ENCODE data around the gene CFP. TPM values are rescaled to one million over a fixed set of nuclear protein-coding genes. Genes with fewer than 3 reads are reported as not detected.
"Not testable (repeated sequence)": the region's sequence is repeated elsewhere in the genome, so short reads cannot be mapped to it uniquely, and the experiment has no call there.

CFP gene
- polyA plus RNA-seq, 3 donors: 1.5 to 3.0 (median 1.8) TPM

DNA sequence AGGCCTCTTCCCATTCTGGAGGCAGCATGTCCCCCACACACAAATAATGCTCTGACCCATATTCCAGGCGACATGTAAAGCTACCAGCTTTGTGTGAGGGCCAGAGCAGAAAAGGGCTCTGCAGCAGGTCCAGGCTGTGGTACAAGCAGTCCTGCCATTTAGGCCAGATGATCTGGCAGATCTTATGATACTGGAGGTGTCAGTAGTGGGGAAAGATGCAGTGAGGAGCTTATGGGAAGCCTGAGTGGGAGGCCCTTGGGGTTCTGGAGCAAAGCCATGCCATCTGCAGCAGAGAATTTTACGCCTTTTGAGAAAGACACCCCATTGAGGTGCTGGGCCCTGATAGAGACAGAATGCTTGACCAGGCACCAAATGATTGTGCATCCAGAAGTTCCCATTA is 17.8 kb downstream of the CFP start:
- no peak for DNase-seq (ENCODE audit: extremely low read depth in 1 of 11, low read depth in 9 of 11, low spot score in 4 of 11)

DNA sequence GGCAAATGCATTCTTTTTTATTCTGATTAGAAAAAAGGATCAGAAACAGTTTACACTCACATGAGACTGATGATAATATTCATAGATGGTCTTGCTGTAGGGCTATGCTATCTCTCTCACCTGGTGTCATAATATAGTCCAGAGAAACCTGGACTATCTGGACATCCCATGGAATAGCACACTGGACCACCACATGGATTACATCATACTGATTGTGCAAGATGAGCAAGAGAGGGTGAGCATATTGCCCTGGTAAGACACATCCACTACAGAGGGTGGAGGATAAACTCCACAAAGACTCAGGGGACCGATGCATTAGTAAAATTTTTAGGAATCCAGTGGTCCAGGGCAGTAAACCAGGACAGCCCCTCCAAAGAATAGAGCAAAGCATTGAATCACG is 18.2 kb downstream of the CFP start:
- no peak for DNase-seq (ENCODE audit: extremely low read depth in 1 of 11, low read depth in 9 of 11, low spot score in 4 of 11)

DNA sequence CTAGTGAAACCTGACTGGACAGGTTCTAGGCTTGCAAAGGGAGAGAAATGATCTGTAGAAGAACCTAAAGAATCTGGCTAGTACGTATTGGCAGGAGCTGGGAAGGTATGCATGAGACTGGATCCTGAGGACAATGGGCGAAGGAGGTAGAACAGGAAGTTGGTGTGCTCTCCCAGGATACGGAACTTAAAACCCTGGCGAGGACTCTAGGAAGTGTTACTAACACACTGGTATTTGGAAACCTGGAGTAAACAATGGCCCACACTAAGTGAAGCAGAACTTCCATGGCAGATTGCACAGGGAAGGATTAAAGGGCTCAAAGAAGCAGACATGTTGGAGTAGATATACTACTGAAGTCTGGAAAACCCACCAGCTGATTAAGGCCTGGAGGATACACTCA is 19.2 kb downstream of the CFP start:
- DNase-seq (ENCODE audit: extremely low read depth in 1 of 11, low read depth in 9 of 11, low spot score in 4 of 11): no peak

DNA sequence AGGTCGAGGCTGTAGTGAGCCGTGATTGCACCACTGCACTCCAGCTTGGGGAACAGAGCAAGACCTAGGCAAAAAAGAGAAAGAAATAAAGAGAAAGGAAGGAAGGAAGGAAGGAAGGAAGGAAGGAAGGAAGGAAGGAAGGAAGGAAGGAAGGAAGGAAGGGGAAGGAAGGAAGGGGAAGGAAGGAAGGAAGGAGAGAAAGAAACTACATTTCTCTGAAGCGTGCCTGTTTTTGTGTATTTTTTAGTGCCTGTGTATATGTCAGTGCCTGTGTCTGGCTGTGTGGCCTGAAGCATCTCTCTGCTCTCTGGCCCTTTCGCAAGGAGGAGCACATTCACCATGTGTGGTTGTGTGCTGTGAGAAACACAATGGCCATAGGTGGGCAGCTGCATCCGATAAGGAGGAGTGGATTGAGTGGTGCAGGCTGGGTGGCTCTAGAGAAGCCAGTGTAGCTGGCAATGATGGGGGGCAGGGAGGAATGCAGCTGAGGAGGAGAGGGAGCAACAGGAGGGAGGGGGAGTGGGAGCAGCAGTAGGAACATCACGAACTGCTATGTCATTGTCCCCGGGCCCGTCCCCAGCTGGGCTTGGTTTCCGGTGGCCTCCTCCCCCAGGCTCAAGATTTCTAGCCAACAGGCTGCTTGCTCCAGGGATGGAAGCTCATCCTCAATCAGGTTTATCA is 21.5 kb downstream of the CFP start:
- DNase-seq (ENCODE audit: extremely low read depth in 1 of 11, low read depth in 9 of 11, low spot score in 4 of 11): peak in 2 of 11 donors; percentile 14 to 20

DNA sequence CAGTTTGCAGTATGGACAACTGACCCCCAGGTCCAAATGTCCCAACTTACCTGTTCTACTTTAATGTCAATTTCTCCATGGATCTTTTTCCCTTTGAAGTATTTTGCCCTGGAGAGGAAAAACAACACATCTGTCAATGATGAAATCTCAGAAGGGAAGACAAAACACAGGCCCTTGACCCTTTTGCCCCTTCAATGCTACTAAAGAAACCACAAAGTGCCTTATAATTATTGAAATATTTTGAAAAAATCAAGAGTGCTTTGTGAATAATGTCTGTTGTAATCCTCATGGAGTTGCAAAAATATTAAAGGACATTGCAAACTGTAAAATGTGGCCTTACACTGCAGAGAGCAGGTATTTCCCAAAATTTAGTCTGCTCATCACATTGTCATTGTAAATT is 22.6 kb downstream of the CFP start:
- DNase-seq (ENCODE audit: extremely low read depth in 1 of 11, low read depth in 9 of 11, low spot score in 4 of 11): no peak

DNA sequence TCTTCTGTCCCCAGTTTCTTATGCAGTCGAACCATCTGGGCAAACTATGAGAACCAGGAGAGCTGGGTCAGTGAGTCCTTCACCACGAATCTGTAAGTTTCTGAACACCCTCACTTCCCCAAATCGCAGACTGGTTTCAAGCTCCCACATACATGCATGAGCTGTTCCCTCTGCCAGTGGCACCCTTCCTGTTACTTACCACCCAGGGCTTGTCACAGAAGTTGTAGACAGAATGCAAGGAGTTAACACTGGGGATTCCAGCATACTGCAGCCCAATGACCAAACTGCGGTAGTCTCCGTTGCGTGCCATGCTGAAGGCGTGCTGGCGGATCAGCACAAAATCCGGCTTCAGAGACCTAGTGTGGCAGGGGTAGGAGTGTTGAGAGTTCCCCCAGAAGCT is 24.7 kb downstream of the CFP start:
- no peak for DNase-seq (ENCODE audit: extremely low read depth in 1 of 11, low read depth in 9 of 11, low spot score in 4 of 11)

DNA sequence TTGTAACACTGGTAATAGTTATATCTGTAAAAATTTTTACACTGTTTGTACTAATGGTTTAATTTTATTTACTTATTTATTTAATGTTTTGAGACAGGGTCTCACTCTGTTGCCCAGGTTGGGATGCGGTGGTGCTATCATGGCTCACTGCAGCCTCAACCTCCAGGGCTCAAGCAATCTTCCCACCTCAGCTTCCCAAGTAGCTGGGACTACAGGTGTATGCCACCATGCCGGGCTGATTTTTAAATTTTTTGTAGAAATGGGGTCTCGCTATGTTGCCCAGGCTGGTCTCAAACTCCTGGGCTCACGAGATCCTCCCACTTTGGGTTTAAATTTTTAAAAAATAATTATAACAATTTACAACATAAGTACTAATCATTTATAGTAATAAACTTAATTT is 26.6 kb downstream of the CFP start:
- not testable (repeated sequence) for DNase-seq (ENCODE audit: extremely low read depth in 1 of 11, low read depth in 9 of 11, low spot score in 4 of 11)

DNA sequence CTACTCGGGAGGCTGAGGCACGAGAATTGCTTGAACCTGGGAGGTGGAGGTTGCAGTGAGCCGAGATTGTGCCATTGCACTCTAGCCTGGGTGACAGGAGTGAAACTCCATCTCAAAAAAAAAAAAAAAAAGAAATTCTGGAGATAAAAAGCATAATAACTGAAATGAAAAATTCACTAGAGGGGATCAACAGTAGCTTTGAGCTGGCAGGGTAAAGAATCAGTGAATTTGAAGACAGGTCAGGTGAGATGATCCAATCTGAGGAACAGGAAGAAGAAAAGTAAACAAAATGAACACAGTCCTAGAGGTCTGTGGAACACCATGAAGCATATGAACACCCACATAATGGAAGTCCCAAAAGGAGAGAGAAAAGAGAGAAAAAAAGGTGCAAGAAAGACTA is 32.5 kb downstream of the CFP start:
- no peak for DNase-seq (ENCODE audit: extremely low read depth in 1 of 11, low read depth in 9 of 11, low spot score in 4 of 11)

DNA sequence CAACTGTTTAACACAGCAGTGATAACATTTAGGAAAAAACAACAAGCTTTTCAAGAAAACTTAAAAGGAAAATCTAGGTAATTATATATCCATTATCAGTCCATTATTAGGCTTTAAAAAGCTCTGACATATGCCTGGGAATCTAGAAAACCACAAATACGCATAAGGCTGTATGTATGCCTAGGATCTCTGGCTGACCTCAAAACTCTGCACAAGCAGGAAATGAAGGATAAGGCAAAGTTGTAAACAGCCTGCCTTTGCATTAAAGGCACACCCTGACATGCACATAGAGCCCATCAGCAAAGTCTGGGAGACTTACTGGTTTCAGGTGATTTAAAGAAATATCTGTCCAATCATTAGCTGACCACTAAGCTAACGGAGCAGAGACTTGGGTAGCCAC is 33.5 kb downstream of the CFP start:
- DNase-seq (ENCODE audit: extremely low read depth in 1 of 11, low read depth in 9 of 11, low spot score in 4 of 11): no peak

DNA sequence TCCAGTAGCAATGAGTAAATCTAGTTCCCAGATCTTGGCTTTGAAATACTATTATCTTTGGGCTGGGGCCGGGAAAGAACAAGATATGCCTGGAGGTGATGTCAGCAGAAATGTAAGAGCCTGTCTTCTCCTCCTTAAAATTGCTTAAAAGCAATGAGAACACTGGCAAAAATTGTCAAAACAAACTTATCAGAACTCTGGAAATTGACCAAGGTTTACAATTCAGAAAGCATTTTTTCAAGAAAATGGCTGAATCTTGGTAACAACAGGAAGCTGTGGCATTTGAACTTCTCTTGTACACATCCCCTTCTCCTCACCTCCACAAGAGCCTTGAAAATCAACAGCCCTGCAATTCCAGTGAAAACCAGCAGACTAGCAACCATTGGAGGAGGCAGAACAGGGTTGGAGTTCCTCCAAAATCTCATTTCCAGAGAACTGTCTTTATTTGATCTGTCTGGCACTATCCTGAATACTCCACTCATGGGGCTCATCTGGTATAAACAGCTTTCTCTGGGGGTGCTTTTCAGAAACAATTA is 33.9 kb downstream of the CFP start:
- no peak for DNase-seq (ENCODE audit: extremely low read depth in 1 of 11, low read depth in 9 of 11, low spot score in 4 of 11)

DNA sequence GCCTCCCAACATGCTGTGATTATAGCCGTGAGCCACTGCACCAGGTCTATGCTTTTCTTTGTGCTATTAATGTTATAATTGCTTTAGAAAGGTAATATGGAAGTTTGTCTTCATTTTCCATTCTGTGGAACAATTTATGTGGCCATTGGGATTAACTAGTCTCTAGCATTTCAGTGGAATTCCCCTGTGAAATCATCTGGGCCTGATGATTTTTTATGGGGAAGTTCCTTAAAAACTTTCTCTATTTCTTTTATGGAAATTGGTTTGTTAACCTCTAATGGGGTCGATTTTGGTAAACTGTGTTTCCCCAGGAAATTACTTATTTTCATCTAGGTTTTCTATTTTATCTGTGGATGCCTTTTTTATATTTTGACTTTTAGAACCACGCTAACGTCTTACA is 36.2 kb downstream of the CFP start:
- no peak for DNase-seq (ENCODE audit: extremely low read depth in 1 of 11, low read depth in 9 of 11, low spot score in 4 of 11)

DNA sequence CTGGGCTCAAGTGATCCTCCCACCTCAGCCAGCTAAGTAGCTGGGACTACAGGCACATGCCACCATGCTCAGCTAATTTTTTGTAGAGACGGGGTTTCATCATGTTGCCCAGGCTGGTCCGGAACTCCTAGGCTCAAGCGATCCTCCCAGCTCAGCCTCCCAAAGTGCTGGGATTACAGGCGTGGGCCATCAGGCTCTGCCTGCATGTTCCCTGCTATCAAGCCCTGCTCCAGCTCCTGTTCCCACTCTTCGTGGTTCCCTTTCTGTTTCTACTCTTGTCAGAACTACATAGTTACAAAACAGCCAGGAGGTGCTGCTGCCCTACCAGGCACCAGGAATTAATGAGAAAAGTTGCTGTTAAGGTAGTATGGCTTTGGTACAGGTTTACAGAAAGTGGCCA is 38.7 kb downstream of the CFP start:
- DNase-seq (ENCODE audit: extremely low read depth in 1 of 11, low read depth in 9 of 11, low spot score in 4 of 11): no peak

DNA sequence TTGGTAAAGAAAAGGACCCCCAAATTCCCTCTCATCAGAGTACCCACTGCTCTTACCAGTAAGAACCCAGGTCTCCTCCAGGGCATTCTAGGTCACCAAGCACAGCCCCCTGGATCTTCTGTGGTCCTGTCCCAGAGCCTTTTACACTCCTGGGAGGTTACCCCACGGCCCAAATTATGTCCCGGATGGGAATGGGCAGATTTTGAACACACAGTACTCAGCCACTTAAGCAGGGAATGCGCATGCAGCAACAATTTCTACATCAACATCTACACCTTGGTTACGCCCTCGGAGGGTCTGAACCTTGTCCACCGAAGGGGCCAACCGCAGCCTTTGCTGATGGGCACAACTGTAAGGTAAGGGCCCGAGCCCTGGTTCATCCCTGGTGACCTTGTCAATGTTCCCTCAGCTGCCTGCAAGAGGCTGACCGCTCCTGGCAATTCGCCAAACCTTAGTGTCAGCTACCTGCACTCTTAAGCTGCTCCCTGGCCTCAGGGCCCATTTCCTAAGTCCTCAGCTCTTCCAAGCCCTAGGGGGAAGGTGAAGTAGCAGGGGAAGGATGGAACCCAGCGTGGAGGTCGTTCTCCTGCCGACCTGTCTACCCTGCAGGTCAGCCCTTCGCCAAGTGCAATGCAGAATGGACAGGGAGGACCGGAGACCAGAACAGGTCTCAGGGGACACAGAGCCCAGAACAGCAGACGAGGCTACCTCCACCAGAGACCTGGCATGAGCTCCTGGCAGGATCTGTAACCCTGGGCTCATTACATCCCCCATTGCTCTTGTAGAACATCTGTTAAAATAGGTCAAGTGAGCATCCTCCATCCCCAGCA is 41.6 kb downstream of the CFP start:
- DNase-seq (ENCODE audit: extremely low read depth in 1 of 11, low read depth in 9 of 11, low spot score in 4 of 11): no peak

DNA sequence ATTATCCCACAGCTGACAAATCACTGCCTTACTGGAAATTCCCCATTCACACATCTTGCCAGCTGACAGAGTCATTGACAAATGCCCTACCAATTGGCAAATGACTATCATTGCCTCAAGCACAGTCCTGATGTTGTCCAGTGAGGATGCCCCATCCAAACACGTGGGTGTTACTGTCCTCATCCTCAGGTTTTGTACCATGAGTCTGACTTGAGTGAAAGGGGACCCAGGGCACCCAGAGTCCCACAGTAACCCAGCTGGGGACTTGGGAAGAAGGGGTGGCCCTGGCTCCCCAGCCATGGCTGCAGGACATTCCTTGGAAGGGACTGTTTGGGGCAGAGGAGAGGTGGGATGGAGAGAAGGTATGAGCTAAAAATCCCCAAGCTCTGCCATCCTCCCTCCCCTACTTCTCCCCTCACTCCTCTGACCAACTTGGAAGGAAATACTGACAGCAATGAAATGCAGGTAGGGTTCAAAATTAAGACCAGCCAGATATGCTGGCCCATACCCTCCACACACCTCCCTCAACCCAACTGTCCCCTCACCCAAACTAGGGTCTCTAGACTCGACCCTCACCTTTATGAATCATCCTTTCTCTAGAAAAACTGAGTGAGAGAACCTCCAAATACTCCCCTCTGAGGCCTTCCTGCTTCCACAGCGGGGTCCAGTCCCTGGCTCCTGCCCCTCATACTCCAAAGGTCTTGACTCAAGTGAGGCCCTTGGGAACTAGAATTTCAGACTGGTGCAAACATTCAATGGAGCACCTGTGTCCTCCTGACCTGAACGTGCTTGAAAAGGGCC is 42.4 kb downstream of the CFP start:
- no peak for DNase-seq (ENCODE audit: extremely low read depth in 1 of 11, low read depth in 9 of 11, low spot score in 4 of 11)

DNA sequence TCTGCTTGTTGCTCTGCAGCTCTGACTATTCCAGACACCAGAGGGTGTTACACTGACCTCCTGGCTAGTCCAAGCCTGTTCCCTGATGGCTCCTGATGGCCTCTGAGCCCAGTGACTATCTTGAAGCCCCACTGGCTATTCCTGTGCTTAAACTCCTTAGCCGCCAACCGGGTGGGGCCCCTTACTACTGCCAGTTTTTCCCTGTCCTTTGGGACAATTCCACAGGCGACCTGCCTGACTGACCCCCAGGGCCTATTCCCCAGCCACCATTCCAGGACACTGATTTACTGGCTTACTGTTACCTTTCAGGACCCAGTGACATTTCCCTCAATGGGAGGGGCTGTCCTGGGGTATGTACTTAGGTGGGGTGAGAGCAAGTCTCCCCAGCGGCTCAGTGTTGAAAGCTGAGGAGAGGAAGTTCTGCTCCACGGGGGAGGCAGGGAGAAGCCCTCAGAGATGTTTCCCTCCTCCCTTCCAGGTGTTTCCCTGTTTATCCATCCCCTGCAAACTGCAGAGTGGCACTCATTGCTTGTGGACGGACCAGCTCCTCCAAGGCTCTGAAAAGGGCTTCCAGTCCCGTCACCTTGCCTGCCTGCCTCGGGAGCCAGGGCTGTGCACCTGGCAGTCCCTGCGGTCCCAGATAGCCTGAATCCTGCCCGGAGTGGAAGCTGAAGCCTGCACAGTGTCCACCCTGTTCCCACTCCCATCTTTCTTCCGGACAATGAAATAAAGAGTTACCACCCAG is 43.5 kb downstream of the CFP start:
- DNase-seq (ENCODE audit: extremely low read depth in 1 of 11, low read depth in 9 of 11, low spot score in 4 of 11): no peak

DNA sequence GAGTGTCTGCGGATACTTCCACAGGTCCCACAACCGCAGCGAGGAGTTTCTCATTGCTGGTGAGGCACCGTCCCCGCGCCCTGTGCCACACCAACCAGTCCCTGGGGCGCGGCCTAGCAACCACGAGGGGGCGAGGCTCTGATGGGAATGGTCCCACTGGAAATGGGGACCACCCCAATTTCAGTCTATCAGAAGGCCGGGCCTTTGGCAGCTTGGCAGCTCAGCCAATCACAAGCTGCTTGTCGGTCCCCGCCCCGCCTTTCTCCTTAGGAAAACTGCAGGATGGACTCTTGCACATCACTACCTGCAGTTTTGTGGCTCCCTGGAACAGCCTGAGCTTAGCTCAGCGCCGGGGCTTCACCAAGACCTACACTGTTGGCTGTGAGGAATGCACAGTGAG is 44.5 kb downstream of the CFP start:
- no peak for DNase-seq (ENCODE audit: extremely low read depth in 1 of 11, low read depth in 9 of 11, low spot score in 4 of 11)

DNA sequence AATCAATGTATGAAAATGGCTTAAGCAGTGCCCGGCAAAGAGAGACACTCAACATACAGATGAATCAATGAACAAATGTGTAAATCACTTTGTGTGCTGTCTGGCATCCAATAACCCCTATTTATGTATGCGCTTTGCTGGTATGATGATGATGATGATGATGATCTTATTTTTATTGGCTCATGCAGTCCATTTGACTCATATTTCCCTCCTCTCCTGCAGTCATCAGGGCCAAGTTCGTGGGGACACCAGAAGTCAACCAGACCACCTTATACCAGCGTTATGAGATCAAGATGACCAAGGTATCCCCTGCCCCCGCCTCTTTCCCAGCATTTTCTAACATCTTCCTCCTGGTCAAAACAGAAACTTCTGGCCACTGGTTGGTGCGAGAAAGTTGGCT is 45.0 kb downstream of the CFP start:
- DNase-seq (ENCODE audit: extremely low read depth in 1 of 11, low read depth in 9 of 11, low spot score in 4 of 11): no peak

DNA sequence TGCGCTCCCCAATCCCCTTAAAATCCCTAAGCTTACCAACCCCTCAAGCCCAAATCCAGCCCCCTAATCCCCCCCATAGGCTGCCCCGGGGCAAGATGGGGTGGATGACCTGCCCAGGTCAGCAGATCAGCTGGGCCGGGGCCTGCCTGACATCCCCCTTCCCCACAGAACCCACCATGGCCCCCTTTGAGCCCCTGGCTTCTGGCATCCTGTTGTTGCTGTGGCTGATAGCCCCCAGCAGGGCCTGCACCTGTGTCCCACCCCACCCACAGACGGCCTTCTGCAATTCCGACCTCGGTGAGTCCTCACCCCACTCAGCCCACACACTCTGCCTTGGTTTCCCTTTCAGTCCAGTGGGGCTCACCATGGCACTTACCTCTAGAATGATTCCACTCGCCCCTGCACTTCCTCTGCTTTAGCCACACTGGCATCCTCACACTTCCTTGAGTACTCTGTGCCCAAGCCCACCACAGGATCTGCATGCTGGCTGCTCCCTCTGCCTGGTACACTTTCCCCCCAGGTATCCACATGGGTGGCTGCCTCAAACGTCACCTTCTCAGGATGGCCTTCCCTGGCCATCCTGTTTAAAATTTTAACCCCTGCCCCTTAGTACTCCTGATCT is 46.4 kb downstream of the CFP start:
- DNase-seq (ENCODE audit: extremely low read depth in 1 of 11, low read depth in 9 of 11, low spot score in 4 of 11): no peak
